Stimulated activated CD4-positive, alpha-beta T cell treated with anti-CD3 and anti-CD28 coated beads, TNF-alpha, amount 100 ng/mL, for 1 hour (primary cell): ENCODE results near the gene PSMA3.

Experiments
- DNase-seq, 3 donors: peaks; one replicate each; pipeline ENCODE4 v3.0.0-alpha.2; 2020; ENCODE audit warnings: low read depth in 3 of 3, low spot score in 1 of 3

Gene PSMA3

GRCh38 chr14:58298477-58299400, 54.1 kb downstream of the PSMA3 start, which contains the start of gene ARID4A:
ARID4A (plus strand) TSS chr14:58298555; CDS start chr14:58299855, 1,300 bp downstream.
- peak in 2 of 3 donors; percentile 50 to 68 for DNase-seq

GRCh38 chr14:58299401-58300330, 55.0 kb downstream of the PSMA3 start:
- DNase-seq: no peak

GRCh38 chr14:58301416-58301815, 56.8 kb downstream of the PSMA3 start:
- DNase-seq: no peak

GRCh38 chr14:58305730-58306129, 61.1 kb downstream of the PSMA3 start:
- no peak for DNase-seq

GRCh38 chr14:58307597-58308316, 63.1 kb downstream of the PSMA3 start:
- no peak for DNase-seq

- DNase-seq: no peak
Measured at GRCh38 chr14:58309086-58309485, 64.4 kb downstream of the PSMA3 start.

GRCh38 chr14:58313699-58314098, 69.1 kb downstream of the PSMA3 start:
- DNase-seq: no peak

GRCh38 chr14:58315606-58316005, 71.0 kb downstream of the PSMA3 start:
- DNase-seq: no peak
